ENCODE measurements around the gene OXT.
A peak's percentile ranks its signal among the peaks of the same experiment; 100 is the strongest.
"Not testable (repeated sequence)": the region's sequence is repeated elsewhere in the genome, so short reads cannot be mapped to it uniquely, and the experiment has no call there.

OXT gene

GRCh38 chr20:3117839-3118379 lies 46.5 kb downstream of the OXT start:
- H3K27ac ChIP-seq (replicated peaks) = peak overlapping the region; percentile 30
- H3K4me3 ChIP-seq (replicated peaks; ENCODE audit: insufficient read depth, low read length); H3K27me3 ChIP-seq (ENCODE audit: insufficient read depth, poor library complexity, severe bottlenecking): not testable (repeated sequence)
- TF ChIP-seq CTCF (IDR thresholded peaks at IDR 0.05; ENCODE audit: insufficient read depth, low read length) = peak; percentile 55
- DNase-seq (ENCODE audit: low read depth in 1 of 2, low spot score in 1 of 2) = peak; percentile 65 to 82

- Histone ChIP-seq H3K4me3 (replicated peaks; ENCODE audit: insufficient read depth, low read length) (no peak overlapping the region), H3K27ac (replicated peaks) (no peak overlapping the region), H3K27me3 (ENCODE audit: insufficient read depth, poor library complexity, severe bottlenecking) (no peaks in the 10 kb centered on the region)
- no peak for TF ChIP-seq SPI1 (IDR thresholded peaks at IDR 0.05; ENCODE audit: borderline replicate concordance, low read depth)
- TF ChIP-seq POLR2AphosphoS5 (IDR thresholded peaks at IDR 0.05; ENCODE audit: low read depth) = no peak
- no peak for TF ChIP-seq GABPA (IDR thresholded peaks at IDR 0.05; ENCODE audit: low read depth)
- no peak for TF ChIP-seq REST (IDR thresholded peaks at IDR 0.05; ENCODE audit: insufficient replicate concordance, low read depth)
- DNase-seq (ENCODE audit: low read depth in 1 of 2, low spot score in 1 of 2) = no peak
Observed at GRCh38 chr20:3119044-3119443, 47.6 kb downstream of the OXT start.

GRCh38 chr20:3121271-3121911 lies 50.0 kb downstream of the OXT start:
- H3K27ac ChIP-seq (replicated peaks) = 0 out of 2 replicates have a peak overlapping the region, but pooled peaks have one; percentile 17

More at GRCh38 chr20:3121271-3121911, 50.0 kb downstream of the OXT start:
- DNase-seq (ENCODE audit: low read depth in 1 of 2, low spot score in 1 of 2) = peak in 1 of 2 experiments; percentile 51
- Histone ChIP-seq H3K4me3 (replicated peaks; ENCODE audit: insufficient read depth, low read length) (no peak overlapping the region), H3K27me3 (ENCODE audit: insufficient read depth, poor library complexity, severe bottlenecking) (no peaks in the 10 kb centered on the region)
- no peak for TF ChIP-seq POLR2AphosphoS5 (IDR thresholded peaks at IDR 0.05; ENCODE audit: low read depth)
- TF ChIP-seq GABPA (IDR thresholded peaks at IDR 0.05; ENCODE audit: low read depth) = no peak
- no peak for TF ChIP-seq REST (IDR thresholded peaks at IDR 0.05; ENCODE audit: insufficient replicate concordance, low read depth)
- no peak for TF ChIP-seq CTCF (IDR thresholded peaks at IDR 0.05; ENCODE audit: insufficient read depth, low read length)
- no peak for TF ChIP-seq SPI1 (IDR thresholded peaks at IDR 0.05; ENCODE audit: borderline replicate concordance, low read depth)
